Left kidney (tissue), 2 donors: ENCODE data around the gene MTG1. TPM values are rescaled to one million over a fixed set of nuclear protein-coding genes. Genes with fewer than 3 reads are reported as not detected.
"Not testable (repeated sequence)": the region's sequence is repeated elsewhere in the genome, so short reads cannot be mapped to it uniquely, and the experiment has no call there.

Experiments used
- DNase-seq: peaks from one replicate; pipeline ENCODE4 v3.0.0-alpha.2; 2013
- polyA plus RNA-seq: library from polyadenylated mRNA; unstranded; fragments of 120-200 nt; gene quantifications from one replicate; pipeline ENCODE4 v1.2.1, GENCODE V29; 2013; ENCODE audit not compliant: insufficient read length

Gene MTG1
- polyA plus RNA-seq, 1 donor = 75.2 TPM

DNA sequence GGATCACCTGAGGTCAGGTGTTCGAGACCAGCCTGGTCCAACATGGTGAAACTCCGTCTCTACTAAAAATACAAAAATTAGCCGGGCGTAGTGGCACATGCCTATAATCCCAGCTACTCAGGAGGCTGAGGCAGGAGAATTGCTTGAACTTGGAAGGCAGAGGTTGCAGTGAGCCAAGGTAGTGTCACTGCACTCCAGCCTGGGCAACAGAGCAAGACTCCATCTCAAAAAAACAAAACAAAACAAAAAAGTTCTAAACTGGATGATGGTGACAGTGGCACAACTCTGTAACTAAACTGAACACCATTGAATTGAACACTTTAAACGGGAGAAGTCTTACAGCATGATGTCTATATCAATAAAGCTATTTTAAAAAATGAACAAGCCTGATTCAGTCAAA lies 17.8 kb upstream of the MTG1 start:
- not testable (repeated sequence) for DNase-seq

DNA sequence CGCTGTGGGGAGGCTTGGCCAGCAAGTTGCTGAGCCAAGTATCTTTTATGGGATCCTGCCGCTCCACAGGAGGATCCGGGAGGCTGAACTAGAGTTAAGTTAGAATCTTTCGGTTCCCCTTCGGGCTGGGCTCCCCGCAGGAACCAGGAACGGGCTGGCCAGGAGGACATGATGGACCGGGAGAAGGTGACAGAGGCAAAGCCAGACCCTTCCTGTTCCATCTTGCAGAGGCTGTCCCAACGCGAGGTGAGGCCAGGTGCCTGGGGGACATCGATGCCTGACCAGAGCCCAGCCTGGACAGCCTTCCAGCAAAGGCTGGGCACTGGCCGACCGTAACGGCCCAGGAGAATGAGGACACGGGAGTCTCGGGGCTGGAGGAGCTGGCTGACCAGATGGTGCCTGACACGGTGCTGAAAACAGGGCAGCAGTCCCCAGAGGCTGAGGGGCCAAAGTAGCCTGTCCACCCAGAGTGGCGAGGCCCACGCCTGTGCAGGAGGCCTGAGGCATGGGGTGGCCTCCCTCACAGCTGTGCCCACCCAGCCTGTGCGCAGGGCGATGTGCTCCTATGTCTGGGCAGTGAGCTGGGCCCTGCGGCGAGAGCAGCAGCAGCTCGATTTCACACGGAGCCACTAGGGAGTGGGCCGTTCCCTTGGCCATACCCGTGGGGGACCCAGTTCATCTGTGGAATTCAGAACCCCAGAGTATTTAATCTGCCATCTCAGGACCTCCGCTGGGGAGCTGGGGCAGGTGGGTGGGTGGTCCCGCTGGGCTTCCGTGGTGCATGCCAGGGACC lies 16.7 kb upstream of the MTG1 start:
- no peak for DNase-seq

DNA sequence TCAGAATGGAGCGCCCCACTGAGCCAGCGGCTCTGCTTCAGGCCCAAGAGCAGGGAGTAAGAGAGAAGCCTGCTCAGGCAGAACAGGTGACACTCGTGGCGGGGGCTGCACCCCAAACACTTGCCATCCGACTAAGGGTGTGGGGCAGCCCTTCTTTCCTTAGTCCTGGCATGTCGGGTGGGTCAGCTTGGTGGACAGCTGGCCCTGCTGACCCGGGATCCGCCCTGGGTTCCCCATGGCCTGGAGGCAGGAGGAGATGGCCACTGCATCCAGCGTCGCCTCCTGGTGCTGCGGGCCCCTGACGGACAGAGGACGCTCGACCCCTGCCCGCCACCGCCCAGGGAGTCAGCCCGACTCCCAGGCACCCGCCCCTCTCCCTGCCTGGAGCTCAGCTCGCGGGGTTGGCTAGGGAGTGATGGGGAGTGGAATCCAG lies 16.1 kb upstream of the MTG1 start:
- DNase-seq = no peak

GRCh38 chr10:133378251-133379096 lies 15.5 kb upstream of the MTG1 start:
- no peak for DNase-seq

- DNase-seq = no peak
These were observed 14.7 kb upstream of the MTG1 start, which contains the start of gene PAOX for GRCh38 chr10:133379152-133379800. TSS of gene PAOX (plus strand) at chr10:133379262. CDS start at chr10:133379317, 55 bp downstream.

GRCh38 chr10:133379801-133380666 lies 13.9 kb upstream of the MTG1 start:
- DNase-seq = no peak

DNA sequence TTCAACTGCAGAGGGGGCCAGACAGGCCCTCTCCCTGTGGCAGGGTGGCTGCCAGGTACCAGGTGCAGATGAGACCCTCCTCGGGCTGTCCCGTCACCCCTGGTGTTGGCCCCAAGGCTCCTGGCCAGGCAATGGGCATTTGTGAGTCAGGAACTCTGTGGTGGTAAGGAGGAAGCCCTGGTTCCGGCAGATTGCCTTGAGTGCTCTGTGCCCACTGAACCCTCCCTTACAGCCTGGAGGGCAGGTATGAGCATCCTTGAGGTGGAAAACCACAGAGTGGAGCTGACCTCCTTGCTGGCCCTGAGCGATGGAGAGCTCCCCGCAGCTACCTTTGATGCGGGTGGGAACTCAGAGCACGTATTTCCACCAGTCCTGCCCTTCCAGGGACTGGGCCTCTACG lies 12.9 kb upstream of the MTG1 start:
- DNase-seq = no peak

DNA sequence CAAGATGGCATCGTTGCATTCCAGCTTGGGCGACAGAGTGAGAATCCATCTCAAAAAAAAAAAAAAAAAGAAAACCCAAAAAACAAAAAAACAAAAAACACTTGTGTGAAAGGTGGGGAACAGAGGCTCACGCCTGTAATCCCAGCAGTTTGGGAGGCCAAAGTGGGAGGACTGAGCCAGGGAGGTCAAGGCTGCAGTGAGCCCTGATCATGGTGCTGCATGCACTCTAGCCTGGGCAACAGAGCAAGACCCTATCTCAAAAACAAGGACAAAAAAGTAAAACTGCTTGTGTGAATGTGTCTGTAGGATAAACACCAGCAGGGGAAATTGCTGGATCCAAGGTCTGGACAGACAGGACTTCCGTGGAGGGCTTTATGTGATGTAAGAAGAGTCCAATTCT lies 10.4 kb upstream of the MTG1 start:
- DNase-seq = no peak

DNA sequence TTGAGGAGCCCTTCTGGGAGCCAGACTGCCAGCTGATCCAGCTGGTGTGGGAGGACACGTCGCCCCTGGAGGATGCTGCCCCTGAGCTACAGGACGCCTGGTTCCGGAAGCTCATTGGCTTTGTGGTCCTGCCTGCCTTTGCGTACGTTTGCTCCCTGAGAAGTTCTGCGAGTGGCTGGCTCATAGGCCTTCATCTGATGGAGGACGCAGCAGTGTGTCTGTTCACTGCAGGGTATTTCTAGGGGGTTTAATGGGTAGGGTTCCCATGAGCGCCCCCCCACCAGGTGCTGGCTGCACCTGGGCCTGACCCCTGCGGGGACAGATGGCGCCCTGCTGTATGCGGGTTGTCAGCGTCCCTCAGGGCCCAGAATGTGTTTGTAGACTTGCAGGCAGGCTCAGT lies 9.9 kb upstream of the MTG1 start:
- no peak for DNase-seq

- DNase-seq = no peak
These were observed 8.7 kb upstream of the MTG1 start for GRCh38 chr10:133385214-133385613.

- not testable (repeated sequence) for DNase-seq
These were observed 7.0 kb upstream of the MTG1 start for GRCh38 chr10:133386951-133387350.

GRCh38 chr10:133388236-133388972 lies 5.6 kb upstream of the MTG1 start:
- no peak for DNase-seq

GRCh38 chr10:133388973-133389818 lies 4.8 kb upstream of the MTG1 start:
- no peak for DNase-seq

GRCh38 chr10:133390597-133391248 lies 3.2 kb upstream of the MTG1 start:
- no peak for DNase-seq

- no peak for DNase-seq
These were observed 2.7 kb upstream of the MTG1 start for GRCh38 chr10:133391249-133391635.

DNA sequence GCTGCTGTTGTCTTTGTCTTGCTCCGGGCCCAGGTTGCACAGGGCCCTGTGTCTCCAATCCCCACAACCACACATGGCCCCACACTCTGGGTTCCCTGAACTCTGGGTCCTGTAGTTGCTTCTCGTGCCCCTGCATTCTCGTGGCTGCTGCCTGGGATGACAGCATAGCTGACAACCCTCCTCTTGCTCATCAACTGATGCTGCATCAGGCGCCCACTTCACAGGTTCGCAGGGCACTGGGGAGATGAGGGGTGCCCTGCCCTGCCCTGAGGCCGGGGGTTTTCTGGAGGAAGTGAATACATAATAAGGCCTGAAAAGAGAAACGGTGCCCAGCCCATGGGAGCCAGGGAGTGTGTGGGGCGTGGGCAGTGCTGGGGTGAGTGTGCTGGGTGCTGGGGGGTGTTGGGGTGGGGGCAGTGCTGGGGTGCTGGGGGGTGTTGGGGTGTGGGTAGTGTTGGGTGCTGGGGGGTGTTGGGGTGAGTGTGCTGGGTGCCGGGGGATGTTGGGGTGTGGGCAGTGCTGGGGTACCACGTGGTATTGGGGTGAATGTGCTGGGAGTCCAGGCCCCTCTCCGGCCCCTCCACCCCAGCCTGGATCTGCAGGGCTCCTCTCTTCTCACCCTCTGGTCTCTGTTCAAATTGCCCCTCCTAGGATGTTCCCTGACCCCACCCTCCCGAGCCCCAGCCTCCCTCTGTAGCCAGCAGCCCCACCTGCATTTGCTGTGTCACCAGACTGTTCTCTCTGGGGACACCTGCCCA lies 2.0 kb upstream of the MTG1 start:
- DNase-seq = no peak

- no peak for DNase-seq
These were observed 425 bp upstream of the MTG1 start for GRCh38 chr10:133393401-133394063.

GRCh38 chr10:133394801-133395221 lies 854 bp downstream of the MTG1 start:
- DNase-seq = no peak
